Measurements from ENCODE around the gene SPI1. TPM values are rescaled to one million over a fixed set of nuclear protein-coding genes. Genes with fewer than 3 reads are reported as not detected.
A peak's percentile ranks its signal among the peaks of the same experiment; 100 is the strongest.

SPI1 gene
- total RNA-seq, 1 experiment from 2014 or later = not detected

DNA sequence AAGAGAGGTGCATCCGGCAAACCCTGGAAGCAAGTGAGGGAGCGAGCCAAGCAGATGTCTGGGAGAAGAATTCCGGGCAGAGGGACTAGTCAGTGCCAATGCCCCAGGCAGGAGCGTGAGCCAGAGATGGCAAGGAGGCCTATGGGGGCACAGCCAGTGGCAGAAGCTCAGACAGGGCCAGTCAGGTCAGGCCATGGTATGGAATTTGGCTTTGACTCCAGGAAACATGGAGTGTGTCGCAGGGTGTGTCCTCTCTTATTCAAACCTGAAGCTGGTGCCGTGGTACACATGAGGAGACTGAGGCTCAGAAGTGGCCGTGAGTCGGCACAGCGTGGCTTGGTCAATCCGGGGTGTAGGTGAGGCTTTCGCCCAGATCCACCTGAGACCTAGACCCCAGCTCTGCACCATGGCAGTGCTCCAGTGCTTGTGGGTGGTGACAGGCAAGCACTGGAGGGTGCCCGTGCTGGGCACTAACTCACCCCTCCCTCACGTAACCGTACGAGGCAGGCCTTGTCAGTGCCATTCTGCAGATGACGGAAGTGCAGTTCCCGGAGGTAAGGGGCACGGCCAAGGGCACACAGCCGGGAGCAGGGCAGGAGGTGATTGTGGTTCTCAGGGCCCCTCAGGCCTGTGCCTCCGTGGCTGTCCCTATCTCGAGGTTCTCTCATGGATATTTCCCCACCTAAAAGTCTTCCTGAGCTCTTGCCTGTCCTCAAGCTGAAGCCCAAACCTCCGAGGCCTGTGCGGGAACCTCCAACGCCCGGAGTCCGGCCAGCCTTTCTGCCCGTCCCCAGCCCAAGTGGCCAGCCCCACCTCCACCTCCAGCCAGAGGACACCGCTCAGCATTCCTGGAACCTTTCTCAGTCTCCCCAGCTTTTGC, 10.6 kb upstream of the SPI1 start:
- Histone ChIP-seq H3K14ac (ENCODE audit: insufficient read depth, low read length) (no peak overlapping the region), H2BK15ac (ENCODE audit: low read depth, low read length) (no peak overlapping the region), H2BK120ac (ENCODE audit: low read depth, low read length, poor library complexity, severe bottlenecking) (no peak overlapping the region), H2AFZ (ENCODE audit: low read length) (no peak overlapping the region), H3K56ac (ENCODE audit: insufficient read length, low read depth, low read length) (no peak overlapping the region), H4K91ac (ENCODE audit: insufficient read length, low read depth, low read length) (no peak overlapping the region), H3K79me1 (ENCODE audit: insufficient read depth, low read depth, low read length, poor library complexity, severe bottlenecking) (no peaks in the 10 kb centered on the region), H3K4ac (ENCODE audit: low read depth, low read length) (no peak overlapping the region), H3K23me2 (ENCODE audit: insufficient read length, low read depth, low read length, poor library complexity, severe bottlenecking) (no peaks in the 10 kb centered on the region), H3K18ac (ENCODE audit: insufficient read length, low read depth, low read length) (no peak overlapping the region), H2BK12ac (ENCODE audit: insufficient read length, low read depth, low read length) (no peak overlapping the region), H3K9ac (ENCODE audit: extremely low read depth, insufficient read length, low read length) (no peak overlapping the region), H3K4me1 (ENCODE audit: insufficient read depth, low read length) (no peaks in the 10 kb centered on the region), H3K27ac (ENCODE audit: insufficient read length, low read depth, low read length) (no peak overlapping the region), H3K27me3 (ENCODE audit: insufficient read depth, low read length) (no peaks in the 10 kb centered on the region), H2BK20ac (ENCODE audit: low read depth, low read length, poor library complexity, severe bottlenecking) (no peak overlapping the region), H2BK5ac (ENCODE audit: insufficient read length, low read length) (no peak overlapping the region), H3K23ac (ENCODE audit: insufficient read length, low read depth, low read length) (no peak overlapping the region), H3T11ph (ENCODE audit: low read length) (no peak overlapping the region), H4K8ac (replicated peaks; ENCODE audit: insufficient read length, low read depth, low read length) (no peak overlapping the region), H4K5ac (ENCODE audit: insufficient read length, low read depth, low read length) (no peak overlapping the region), H3K79me2 (ENCODE audit: insufficient read depth, low read length) (no peaks in the 10 kb centered on the region), H2AK5ac (ENCODE audit: insufficient read length, low read length) (no peak overlapping the region), H3K4me2 (ENCODE audit: insufficient read depth, insufficient read length, low read length) (no peak overlapping the region), H4K20me1 (ENCODE audit: control insufficient read depth, insufficient read depth, insufficient read length) (no peaks in the 10 kb centered on the region), H3K9me3 (ENCODE audit: control insufficient read depth, low read depth, low read length) (no peaks in the 10 kb centered on the region)
- TF ChIP-seq, protein P1, sequence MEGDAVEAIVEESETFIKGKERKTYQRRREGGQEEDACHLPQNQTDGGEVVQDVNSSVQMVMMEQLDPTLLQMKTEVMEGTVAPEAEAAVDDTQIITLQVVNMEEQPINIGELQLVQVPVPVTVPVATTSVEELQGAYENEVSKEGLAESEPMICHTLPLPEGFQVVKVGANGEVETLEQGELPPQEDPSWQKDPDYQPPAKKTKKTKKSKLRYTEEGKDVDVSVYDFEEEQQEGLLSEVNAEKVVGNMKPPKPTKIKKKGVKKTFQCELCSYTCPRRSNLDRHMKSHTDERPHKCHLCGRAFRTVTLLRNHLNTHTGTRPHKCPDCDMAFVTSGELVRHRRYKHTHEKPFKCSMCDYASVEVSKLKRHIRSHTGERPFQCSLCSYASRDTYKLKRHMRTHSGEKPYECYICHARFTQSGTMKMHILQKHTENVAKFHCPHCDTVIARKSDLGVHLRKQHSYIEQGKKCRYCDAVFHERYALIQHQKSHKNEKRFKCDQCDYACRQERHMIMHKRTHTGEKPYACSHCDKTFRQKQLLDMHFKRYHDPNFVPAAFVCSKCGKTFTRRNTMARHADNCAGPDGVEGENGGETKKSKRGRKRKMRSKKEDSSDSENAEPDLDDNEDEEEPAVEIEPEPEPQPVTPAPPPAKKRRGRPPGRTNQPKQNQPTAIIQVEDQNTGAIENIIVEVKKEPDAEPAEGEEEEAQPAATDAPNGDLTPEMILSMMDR (conservative IDR thresholded peaks at IDR 0.05) = no peak
- peak overlapping the region; percentile 39 to 60 (median 58); a peak in 5 of 7 replicates for H3K27ac Mint-ChIP-seq
- H3K27me3 Mint-ChIP-seq (ENCODE audit: low read depth) = no peaks in the 10 kb centered on the region
- H3K4me1 Mint-ChIP-seq = no peaks in the 10 kb centered on the region
- DNase-seq = no peak
- no peak overlapping the region for H3K4me3 Mint-ChIP-seq
- no peaks in the 10 kb centered on the region for H3K36me3 Mint-ChIP-seq (ENCODE audit: insufficient read depth in 1 of 3, low read depth in 3 of 3)
- H3K9me3 Mint-ChIP-seq = no peaks in the 10 kb centered on the region; a peak in 1 of 5 replicates
- no CpG with 5 or more reads among the region's 28 CpGs for WGBS (ENCODE audit: extremely low coverage, insufficient read length, low lambda C conversion rate)
